Neural progenitor cell (in vitro differentiated cells): ENCODE measurements around the gene CCDC124. TPM values are rescaled to one million over a fixed set of nuclear protein-coding genes. Genes with fewer than 3 reads are reported as not detected.

Experiments
- DNase-seq: peaks from one replicate; pipeline ENCODE4 v3.0.0-alpha.2; 2016; ENCODE audit warnings: low spot score
- H2AFZ ChIP-seq: fragments of 200-600 bp; sonication (generic); replicated peaks from 2 replicates; pipeline ENCODE4 v1.6.1; 2016; ENCODE audit warnings: antibody characterized with exemption
- H3F3A ChIP-seq: fragments of 200-600 bp; sonication (generic); 2 replicates; pipeline ENCODE4 v1.6.1; 2016; ENCODE audit warnings: antibody characterized with exemption, low read depth
- H3K27ac ChIP-seq: fragments of 200-600 bp; sonication (generic); 2 replicates; pipeline ENCODE4 v1.5.1; 2016; ENCODE audit warnings: mild to moderate bottlenecking
- H3K27me3 ChIP-seq: fragments of 200-600 bp; sonication (generic); 2 replicates; pipeline ENCODE4 v1.6.1; 2016; ENCODE audit warnings: mild to moderate bottlenecking, moderate library complexity
- H3K36me3 ChIP-seq: fragments of 200-600 bp; sonication (generic); 2 replicates; pipeline ENCODE4 v1.5.1; 2016
- H3K4me1 ChIP-seq: fragments of 200-600 bp; sonication (generic); 2 replicates; pipeline ENCODE4 v1.6.1; 2016; ENCODE audit warnings: mixed run types
- H3K4me2 ChIP-seq: fragments of 200-600 bp; sonication (generic); 2 replicates; pipeline ENCODE4 v1.6.1; 2016
- H3K4me3 ChIP-seq: fragments of 200-600 bp; sonication (generic); 2 replicates; pipeline ENCODE4 v1.5.1; 2016
- H3K79me2 ChIP-seq: fragments of 200-600 bp; sonication (generic); 2 replicates; pipeline ENCODE4 v1.6.1; 2016; ENCODE audit warnings: low read depth
- H3K9ac ChIP-seq: fragments of 200-600 bp; sonication (generic); 2 replicates; pipeline ENCODE4 v1.6.1; 2016
- H3K9me3 ChIP-seq: fragments of 200-600 bp; sonication (generic); 2 replicates; pipeline ENCODE4 v1.5.1; 2016; ENCODE audit warnings: low read depth
- H4K20me1 ChIP-seq: fragments of 200-600 bp; sonication (generic); 2 replicates; pipeline ENCODE4 v1.6.1; 2016; ENCODE audit warnings: low read depth
- H3K27ac Mint-ChIP-seq: 3 replicates; pipeline ENCODE4 v1.8.0; 2021; ENCODE audit warnings: mixed read lengths
- H3K27me3 Mint-ChIP-seq: 2 replicates; pipeline ENCODE4 v1.8.0; 2022; ENCODE audit warnings: low read depth, mild to moderate bottlenecking, inconsistent platforms, moderate library complexity, mixed read lengths; ENCODE audit not compliant: insufficient read depth
- H3K36me3 Mint-ChIP-seq: 3 replicates; pipeline ENCODE4 v1.8.0; 2021; ENCODE audit warnings: mixed read lengths
- H3K4me1 Mint-ChIP-seq: 3 replicates; pipeline ENCODE4 v1.8.0; 2021; ENCODE audit warnings: mixed read lengths
- H3K4me3 Mint-ChIP-seq: 3 replicates; pipeline ENCODE4 v1.8.0; 2021; ENCODE audit warnings: mild to moderate bottlenecking, moderate library complexity, mixed read lengths
- H3K9me3 Mint-ChIP-seq: 3 replicates; pipeline ENCODE4 v1.8.0; 2020; ENCODE audit warnings: mixed read lengths
- EZH2 ChIP-seq: fragments of 200-600 bp; sonication (generic); IDR thresholded peaks from 2 replicates; pipeline ENCODE4 v1.6.1; 2017; ENCODE audit warnings: antibody characterized with exemption, mild to moderate bottlenecking, moderate library complexity
- EZH2phosphoT487 ChIP-seq: fragments of 200-600 bp; sonication (generic); IDR thresholded peaks from 2 replicates; pipeline ENCODE4 v1.6.1; 2017; ENCODE audit warnings: antibody characterized with exemption
- total RNA-seq: library from RNA; depleted of rRNA; stranded (reverse); fragments of >200 nt; gene quantifications from 2 replicates; pipeline ENCODE4 v1.2.3, GENCODE V29; 2015; ENCODE audit warnings: low replicate concordance
- TF ChIP-seq, protein P1 (sequence below): fragments of 200-600 bp; sonication (generic); IDR thresholded peaks from 2 replicates; pipeline ENCODE4 v1.5.1; 2017; ENCODE audit warnings: antibody characterized with exemption, mild to moderate bottlenecking

Gene CCDC124
- total RNA-seq, 1 donor from 2014 or later, result 23.3 TPM

- TF ChIP-seq EZH2, result no peak
- H3K4me1 ChIP-seq, result peaks cover 8% of the 10 kb centered on the region
- H3K4me2 ChIP-seq, result peak overlapping the region; percentile 82
- H2AFZ ChIP-seq, result peak overlapping the region; percentile 83
- H3K36me3 ChIP-seq, result no peaks in the 10 kb centered on the region
- no peaks in the 10 kb centered on the region for H3K9me3 Mint-ChIP-seq
- H3K27ac ChIP-seq, result no peak overlapping the region
- H3K4me3 ChIP-seq, result peak overlapping the region; percentile 83
- peaks cover 13% of the 10 kb centered on the region for H3K4me1 Mint-ChIP-seq
- H3K9ac ChIP-seq, result no peak overlapping the region
- DNase-seq, result peak; percentile 86
- peak overlapping the region; percentile 74 for H3K27ac Mint-ChIP-seq
- no peaks in the 10 kb centered on the region for H3K36me3 Mint-ChIP-seq
- no peaks in the 10 kb centered on the region for H3K9me3 ChIP-seq
- peaks cover 22% of the 10 kb centered on the region for H3K79me2 ChIP-seq
- H3K27me3 Mint-ChIP-seq, result peaks cover 15% of the 10 kb centered on the region
- H3K4me3 Mint-ChIP-seq, result peak overlapping the region; percentile 93
- H3F3A ChIP-seq, result peaks cover 13% of the 10 kb centered on the region
- no peaks in the 10 kb centered on the region for H3K27me3 ChIP-seq
- H4K20me1 ChIP-seq, result no peaks in the 10 kb centered on the region
These were observed 1.2 kb upstream of the CCDC124 start for GRCh38 chr19:17931532-17932191.

GRCh38 chr19:17933414-17934129, 757 bp downstream of the CCDC124 start:
- no peak for DNase-seq
- peak overlapping the region; percentile 90 for H3K27ac Mint-ChIP-seq

GRCh38 chr19:17936379-17936778, 3.6 kb downstream of the CCDC124 start:
- no peak for DNase-seq
- Histone ChIP-seq H3K4me2 (no peak overlapping the region), H4K20me1 (peaks cover 3% of the 10 kb centered on the region), H3K4me1 (peaks cover 7% of the 10 kb centered on the region), H3K9me3 (no peaks in the 10 kb centered on the region), H3K27me3 (no peaks in the 10 kb centered on the region), H3K79me2 (peaks cover 22% of the 10 kb centered on the region), H3K27ac (no peak overlapping the region), H3K36me3 (no peaks in the 10 kb centered on the region), H3K9ac (no peak overlapping the region), H3K4me3 (no peak overlapping the region), H2AFZ (no peak overlapping the region), H3F3A (peaks cover 14% of the 10 kb centered on the region)
- H3K9me3 Mint-ChIP-seq, result no peaks in the 10 kb centered on the region
- peaks cover 13% of the 10 kb centered on the region for H3K4me1 Mint-ChIP-seq
- no peak overlapping the region for H3K27ac Mint-ChIP-seq
- TF ChIP-seq, protein P1, sequence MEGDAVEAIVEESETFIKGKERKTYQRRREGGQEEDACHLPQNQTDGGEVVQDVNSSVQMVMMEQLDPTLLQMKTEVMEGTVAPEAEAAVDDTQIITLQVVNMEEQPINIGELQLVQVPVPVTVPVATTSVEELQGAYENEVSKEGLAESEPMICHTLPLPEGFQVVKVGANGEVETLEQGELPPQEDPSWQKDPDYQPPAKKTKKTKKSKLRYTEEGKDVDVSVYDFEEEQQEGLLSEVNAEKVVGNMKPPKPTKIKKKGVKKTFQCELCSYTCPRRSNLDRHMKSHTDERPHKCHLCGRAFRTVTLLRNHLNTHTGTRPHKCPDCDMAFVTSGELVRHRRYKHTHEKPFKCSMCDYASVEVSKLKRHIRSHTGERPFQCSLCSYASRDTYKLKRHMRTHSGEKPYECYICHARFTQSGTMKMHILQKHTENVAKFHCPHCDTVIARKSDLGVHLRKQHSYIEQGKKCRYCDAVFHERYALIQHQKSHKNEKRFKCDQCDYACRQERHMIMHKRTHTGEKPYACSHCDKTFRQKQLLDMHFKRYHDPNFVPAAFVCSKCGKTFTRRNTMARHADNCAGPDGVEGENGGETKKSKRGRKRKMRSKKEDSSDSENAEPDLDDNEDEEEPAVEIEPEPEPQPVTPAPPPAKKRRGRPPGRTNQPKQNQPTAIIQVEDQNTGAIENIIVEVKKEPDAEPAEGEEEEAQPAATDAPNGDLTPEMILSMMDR, result no peak
- TF ChIP-seq EZH2, result no peak
- TF ChIP-seq EZH2phosphoT487, result no peak
- H3K27me3 Mint-ChIP-seq, result peaks cover 4% of the 10 kb centered on the region
- H3K36me3 Mint-ChIP-seq, result no peaks in the 10 kb centered on the region
- no peak overlapping the region for H3K4me3 Mint-ChIP-seq

More at GRCh38 chr19:17933414-17934129, 757 bp downstream of the CCDC124 start:
- H3K4me3 Mint-ChIP-seq, result peak overlapping the region; percentile 93
- peaks cover 22% of the 10 kb centered on the region for H3K79me2 ChIP-seq
- peaks cover 3% of the 10 kb centered on the region for H4K20me1 ChIP-seq
- H3K4me1 ChIP-seq, result peaks cover 8% of the 10 kb centered on the region
- peak overlapping the region; percentile 82 for H3K4me2 ChIP-seq
- no peaks in the 10 kb centered on the region for H3K36me3 Mint-ChIP-seq
- peak overlapping the region; percentile 83 for H3K4me3 ChIP-seq
- peak overlapping the region; percentile 66 for H3K9ac ChIP-seq
- H3K36me3 ChIP-seq, result no peaks in the 10 kb centered on the region
- no peak overlapping the region for H2AFZ ChIP-seq
- peaks cover 13% of the 10 kb centered on the region for H3K4me1 Mint-ChIP-seq
- H3F3A ChIP-seq, result peaks cover 16% of the 10 kb centered on the region
- H3K27me3 Mint-ChIP-seq, result peaks cover 16% of the 10 kb centered on the region
- no peak overlapping the region for H3K27ac ChIP-seq
- TF ChIP-seq EZH2 (no peak), EZH2phosphoT487 (no peak)
- TF ChIP-seq, protein P1, result no peak
- H3K27me3 ChIP-seq, result no peaks in the 10 kb centered on the region
- no peaks in the 10 kb centered on the region for H3K9me3 ChIP-seq
- H3K9me3 Mint-ChIP-seq, result no peaks in the 10 kb centered on the region
